Midbrain (tissue), 1 donor: Measurements from ENCODE around the gene SKOR2.
"Not testable (repeated sequence)": the region's sequence is repeated elsewhere in the genome, so short reads cannot be mapped to it uniquely, and the experiment has no call there.

Experiments
- DNase-seq: peaks from one replicate; lab custom pipeline; 2025; lab: John Stamatoyannopoulos, UW

The SKOR2 gene

DNA sequence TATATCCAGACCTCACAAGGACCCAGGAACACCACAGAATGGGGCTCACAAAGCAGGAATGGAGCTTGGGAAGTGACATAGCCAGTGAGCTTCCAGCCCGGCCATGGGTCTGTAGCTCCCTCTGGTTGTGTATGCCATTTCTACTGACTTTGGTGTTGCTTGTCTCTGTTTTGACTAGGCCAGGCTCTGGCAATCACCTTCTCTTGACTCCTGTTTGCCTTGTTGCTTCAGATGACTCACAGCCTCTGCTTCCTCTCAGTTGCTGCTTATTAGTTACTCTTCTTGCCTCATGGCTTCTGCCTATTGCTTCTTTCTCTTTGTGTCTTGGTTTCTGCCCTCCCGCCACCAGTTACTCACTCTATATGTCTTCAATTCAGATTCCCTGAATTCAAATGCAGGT, 59.5 kb downstream of the SKOR2 start:
- no peak for DNase-seq

DNA sequence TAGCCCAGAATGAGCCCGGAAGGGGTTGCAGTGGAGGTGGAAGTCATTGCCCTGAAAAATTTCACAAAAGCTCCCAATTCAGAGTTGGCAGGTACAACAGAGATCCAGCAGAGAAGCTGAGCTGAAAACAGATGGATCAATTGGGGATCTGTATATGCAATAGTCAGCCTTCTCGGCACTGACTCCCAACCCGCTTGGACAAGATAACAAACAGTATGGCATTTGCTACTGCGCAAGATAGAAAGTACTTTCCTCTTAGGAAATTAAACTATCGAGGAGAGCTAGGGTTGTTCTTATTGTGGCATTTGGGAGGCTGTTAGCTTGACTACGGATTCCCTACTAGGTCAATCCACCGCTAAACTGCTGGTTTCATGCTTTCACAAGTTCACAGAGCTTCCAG, 63.7 kb downstream of the SKOR2 start:
- DNase-seq = no peak

- DNase-seq = no peak
These were observed 66.9 kb downstream of the SKOR2 start for GRCh38 chr18:47184419-47185050.

- DNase-seq = not testable (repeated sequence)
These were observed 69.3 kb downstream of the SKOR2 start for GRCh38 chr18:47182156-47182555.

GRCh38 chr18:47180765-47181164, 70.7 kb downstream of the SKOR2 start:
- no peak for DNase-seq

DNA sequence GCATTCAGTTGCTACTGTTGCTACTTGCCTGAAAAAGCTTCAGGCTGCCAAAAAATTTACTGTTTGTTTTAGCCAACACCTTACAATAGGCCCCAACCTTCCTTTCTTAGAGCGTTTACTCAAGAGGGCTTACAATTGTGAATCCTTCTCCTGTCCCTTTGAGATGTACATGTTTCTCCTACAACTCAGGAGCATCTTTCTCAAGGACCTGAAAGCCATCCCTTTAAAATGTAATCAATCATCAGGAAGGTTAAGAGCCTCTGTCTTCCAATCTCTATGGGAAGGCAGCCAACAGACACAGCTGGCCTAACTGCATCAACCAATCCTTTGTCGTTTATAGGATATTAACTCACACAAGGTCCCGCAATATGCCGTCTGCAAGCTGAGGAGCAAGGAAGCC, 71.9 kb downstream of the SKOR2 start:
- no peak for DNase-seq

GRCh38 chr18:47175898-47176575, 75.4 kb downstream of the SKOR2 start, which contains the start of gene IER3IP1:
TSS of gene IER3IP1 (minus strand) at chr18:47176364. CDS start at chr18:47176277, 87 bp downstream.
- peak; percentile 92 for DNase-seq

DNA sequence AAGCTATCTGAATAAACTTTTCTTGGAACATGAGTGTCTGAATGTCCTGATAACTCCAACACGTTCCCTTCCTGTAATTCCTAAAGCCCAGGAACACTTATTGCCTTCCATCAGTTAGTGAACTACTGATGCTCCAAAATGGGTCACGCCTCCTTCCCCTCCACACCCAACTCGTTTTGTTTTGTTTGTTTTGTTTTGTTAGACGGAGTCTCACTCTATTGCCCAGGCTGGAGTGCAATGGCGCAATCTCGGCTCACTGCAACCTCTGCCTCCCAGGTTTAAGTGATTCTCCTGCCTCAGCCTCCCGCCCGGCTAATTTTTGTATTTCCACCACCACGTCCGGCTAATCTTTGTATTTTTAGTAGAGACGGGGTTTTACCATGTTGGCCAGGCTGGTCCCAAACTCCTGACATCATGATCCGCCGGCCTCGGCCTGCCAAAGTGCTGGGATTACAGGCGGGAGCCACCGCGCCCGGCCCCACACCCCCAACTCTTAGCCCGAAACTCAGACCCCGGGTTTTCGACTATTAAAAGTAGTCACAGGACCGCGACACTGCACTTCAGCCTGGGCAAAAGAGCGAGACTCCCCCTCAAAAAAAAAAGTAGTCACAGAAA, 76.1 kb downstream of the SKOR2 start:
- no peak for DNase-seq

DNA sequence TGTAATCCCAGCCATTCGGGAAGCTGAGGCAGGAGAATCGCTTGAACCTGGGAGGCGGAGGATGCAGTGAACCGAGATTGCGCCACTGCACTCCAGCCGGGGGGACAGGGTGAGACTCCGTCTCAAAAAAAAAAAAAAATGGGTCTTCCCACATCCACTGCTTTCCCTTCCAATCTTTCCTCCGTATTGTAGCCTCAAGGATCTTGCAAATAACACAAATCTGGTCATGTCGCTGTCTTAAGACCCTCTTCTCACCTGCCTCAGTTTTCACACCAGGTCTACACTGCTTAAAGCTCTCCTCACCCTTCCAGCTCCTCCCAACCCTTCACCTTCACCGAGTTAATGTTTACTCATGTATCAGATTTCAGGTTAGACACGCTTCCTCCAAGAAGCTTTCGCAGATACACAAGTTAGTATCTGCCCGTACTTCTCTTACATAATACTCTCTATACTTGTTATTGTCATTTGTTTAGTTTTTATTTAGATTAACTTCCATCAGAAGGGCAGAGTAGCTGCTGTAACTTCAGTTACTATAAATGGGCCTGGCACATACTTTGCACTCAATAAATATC, 76.8 kb downstream of the SKOR2 start:
- DNase-seq = no peak

DNA sequence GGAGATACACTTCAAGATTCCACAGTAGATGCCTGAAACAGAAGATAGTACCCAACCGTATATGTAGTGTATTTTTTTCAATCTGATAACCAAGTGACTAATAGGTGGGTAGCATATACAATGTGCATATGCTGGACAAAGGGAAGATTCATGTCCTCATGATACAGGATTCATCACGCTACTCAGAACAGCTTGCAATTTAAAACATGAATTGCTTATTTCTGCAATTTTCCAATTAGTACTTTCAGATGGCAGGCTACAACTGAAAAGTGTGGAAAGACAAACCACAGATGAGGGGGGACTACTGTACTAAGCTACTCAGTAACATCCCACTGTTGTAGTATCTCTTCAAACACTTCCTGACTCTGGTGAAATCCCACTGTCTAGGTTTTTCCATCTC, 79.0 kb downstream of the SKOR2 start:
- DNase-seq = no peak

DNA sequence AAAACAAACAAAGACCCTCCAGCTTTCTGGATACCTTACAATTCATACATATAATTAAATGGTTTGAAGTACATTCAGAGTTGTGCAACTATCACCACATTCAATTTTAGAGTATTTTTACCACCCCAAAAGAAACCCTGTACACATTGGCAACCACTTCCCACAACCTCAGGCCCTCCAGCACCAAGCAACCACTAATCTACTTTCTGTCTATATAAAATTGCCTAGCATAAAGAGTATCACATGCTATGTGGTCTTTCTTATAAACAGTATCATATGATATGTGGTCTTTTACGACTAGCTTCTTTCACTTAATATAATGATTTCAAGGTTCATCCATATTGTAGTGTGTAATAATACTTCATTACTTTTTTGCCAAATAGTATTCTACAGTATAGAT, 82.5 kb downstream of the SKOR2 start:
- DNase-seq = no peak

DNA sequence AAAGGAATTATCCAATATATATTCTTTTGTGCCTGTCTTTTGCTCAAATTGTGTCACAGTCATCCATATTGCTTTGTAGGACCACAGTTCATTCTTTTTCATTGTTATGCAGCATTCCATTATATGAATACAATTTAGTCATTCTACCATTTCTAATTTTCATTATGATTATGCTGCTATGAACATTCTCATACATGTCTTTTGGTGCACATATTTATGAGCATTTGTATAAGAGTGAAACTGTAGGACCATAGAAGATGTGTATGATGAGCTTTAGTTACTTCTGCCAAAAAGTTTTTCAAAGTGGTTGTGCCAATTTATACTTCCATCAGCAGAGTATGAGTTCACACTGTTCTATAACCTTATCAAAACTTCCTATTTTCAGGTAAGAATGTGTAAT, 83.0 kb downstream of the SKOR2 start:
- no peak for DNase-seq

DNA sequence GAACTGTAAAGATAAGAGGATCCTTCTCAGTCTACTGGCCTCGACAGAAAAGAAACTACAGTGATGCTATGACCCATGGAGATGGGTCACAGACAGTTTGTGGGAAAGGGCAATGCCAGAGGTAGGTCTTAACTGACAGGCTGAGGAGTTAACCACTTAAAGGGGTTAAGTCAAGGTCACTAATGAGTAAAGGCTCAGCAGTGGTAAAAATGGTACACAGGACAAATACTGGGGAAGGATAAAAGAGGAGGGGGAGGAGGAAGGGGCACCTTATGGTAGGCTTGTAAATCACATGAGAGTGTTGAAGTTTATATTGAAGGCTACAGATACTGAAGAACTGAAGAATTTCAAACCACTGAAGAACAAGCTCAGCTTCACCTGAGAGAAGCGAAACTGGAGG, 85.2 kb downstream of the SKOR2 start:
- no peak for DNase-seq

GRCh38 chr18:47163241-47163640, 88.2 kb downstream of the SKOR2 start:
- DNase-seq = no peak

DNA sequence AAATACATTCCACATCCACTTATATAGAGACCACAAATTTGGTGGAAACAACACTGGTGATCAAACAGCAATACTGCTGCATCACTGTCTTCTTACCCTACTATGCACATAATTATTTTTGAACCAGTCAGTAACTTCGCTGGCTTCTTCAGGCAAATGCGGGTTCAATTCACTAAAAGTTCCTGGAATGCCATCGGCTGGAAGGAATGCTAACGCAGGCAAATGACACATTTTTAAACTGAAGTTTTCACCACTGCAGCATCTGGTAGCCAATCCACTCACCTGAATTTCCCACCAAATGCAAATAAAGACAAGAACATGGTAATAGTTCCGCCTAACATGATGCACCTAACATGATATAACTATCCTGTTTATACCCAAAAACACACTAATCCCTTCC, 91.2 kb downstream of the SKOR2 start:
- DNase-seq = no peak

DNA sequence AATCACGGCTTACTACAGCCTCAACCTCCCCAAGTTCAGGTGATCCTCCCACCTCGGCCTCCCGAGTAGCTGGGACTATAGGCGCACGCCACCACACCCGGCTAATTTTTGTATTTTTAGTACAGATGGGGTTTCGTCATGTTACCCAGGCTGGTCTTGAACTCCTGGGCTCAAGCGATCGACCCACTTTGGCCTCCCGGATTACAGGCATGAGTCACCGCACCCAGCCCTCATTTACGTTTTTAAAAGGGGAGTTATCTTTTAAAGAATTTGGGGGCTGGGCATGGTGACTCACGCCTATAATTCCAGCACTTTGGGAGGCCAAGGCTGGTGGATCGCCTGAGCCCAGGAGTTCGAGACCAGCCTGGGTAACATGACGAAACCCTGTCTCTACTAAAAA, 93.1 kb downstream of the SKOR2 start:
- DNase-seq = not testable (repeated sequence)
